HK-2 (cell line): Measurements from ENCODE around the gene SF3A2.

ENCODE experiments used
- DNase-seq: peaks from one replicate; pipeline ENCODE4 v3.0.0-alpha.2; 2018; ENCODE audit not compliant: unreplicated experiment

The SF3A2 gene

DNA sequence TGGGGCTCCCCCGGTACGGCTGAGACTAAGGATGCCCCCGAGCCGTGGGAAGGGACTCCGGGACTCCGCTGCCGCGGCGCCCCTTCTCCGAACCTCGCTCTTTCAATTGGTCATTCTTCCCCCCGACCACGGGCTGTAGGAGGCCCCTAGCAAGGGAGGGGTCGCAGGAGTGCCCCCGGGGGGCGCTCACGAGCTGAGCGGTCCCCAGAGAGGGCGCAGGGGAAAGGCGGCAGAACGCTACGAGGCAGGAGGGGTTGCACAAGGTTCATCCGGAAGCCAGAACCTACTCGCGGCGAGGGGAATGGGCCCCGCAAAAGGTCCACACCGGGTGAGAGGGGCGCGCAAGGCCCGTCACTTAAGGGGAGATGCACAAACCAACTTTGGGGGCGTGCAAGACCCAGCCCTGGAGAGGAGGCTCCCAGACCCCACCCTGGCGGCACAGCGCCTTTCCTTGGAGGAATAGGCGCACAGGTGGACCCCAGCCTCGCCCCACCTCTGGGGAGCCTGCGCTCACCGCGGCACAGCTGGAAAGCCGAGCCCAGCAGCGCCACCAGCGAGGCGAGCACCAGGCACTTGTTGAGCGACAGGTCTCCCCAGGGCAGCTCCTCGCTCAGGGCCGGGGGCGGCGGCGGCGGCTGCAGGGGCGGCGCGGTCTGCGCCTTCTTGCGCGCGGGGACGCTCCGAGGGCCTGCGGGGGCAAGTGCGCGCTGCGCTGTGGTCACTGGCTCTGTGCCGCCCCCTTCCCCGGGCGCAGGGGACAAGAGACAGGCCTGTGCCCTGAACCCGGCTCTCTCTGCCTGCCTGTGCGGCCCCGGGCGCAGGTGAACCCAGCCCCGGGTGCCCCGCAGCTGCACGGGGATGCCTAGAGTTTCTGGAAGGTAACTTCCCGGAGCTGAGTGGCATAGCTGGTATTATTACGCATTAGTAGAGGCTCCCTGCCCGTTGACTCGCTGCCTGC lies 16.8 kb downstream of the SF3A2 start:
- DNase-seq, result no peak

DNA sequence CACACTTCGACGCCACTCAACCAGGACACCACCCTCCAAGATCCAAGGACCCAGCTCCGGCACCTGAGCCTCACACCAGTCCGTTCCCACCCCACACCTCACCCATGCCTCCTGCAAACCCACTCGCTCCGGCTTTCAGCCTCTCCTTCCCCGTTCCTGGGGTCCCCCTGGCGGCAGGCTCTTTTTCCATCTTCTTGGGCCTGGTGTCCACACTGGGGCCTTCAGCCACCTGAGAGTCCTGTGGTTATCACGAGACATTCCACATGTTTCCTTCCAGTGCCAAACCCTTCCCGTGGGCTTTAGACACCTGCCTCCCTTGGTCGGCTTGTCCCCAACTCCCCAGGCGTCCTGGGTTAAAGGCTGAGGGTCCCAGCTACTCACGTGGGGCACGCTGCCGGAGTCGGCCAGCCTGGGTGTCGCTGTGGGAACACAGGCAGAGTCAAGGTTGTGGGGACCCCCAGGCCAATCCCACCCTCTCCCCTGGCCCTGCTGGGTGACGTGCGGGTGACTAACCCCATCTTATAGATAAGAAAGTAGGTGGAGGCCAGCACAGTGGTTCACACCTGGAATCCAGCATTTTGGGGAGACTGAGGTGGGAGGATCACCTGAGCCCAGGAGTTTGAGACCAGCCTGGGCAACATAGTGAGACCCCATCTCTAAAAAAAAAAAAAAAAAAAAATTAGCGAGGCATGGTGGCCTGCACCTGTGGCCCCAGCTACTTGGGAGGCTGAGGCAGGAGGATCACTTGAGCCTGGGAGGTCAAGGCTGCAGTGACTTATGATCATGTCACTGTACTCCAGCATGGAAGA lies 17.6 kb downstream of the SF3A2 start:
- DNase-seq, result no peak

DNA sequence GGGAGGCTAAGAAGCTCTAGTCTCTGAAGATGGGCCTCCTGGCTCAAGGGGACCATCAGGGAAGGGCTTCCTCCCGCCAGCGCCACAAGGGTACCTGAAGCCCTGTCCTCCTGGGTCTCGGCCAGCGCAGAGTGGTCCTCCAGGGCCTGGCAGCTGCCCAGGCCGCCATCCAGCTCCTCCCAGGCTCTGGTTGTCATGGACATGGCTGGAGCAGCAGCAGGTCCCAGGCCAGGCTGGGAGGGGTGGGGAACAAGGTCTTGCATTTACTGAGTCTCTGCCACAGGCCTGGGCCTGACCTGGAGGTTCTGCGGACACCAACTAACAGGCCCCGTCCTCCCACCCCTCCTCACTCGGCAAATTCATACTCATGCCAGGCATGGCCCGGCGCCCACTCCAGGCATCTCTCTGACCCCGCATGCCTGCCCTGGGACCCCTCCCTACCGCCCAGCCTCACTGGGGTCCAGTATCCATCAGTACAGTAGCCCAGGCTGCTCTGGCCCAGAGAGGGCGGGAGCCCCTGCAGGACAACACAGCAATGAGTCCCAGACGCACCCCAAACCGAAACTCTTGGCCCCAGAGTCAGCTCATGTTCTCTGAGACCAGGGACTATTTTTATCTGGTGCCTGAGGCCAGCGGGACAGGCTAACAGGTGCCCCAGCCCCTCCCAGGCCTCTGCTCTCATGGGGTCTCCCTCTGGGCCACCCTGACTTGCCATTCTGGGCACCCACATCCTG lies 18.7 kb downstream of the SF3A2 start:
- DNase-seq, result no peak

DNA sequence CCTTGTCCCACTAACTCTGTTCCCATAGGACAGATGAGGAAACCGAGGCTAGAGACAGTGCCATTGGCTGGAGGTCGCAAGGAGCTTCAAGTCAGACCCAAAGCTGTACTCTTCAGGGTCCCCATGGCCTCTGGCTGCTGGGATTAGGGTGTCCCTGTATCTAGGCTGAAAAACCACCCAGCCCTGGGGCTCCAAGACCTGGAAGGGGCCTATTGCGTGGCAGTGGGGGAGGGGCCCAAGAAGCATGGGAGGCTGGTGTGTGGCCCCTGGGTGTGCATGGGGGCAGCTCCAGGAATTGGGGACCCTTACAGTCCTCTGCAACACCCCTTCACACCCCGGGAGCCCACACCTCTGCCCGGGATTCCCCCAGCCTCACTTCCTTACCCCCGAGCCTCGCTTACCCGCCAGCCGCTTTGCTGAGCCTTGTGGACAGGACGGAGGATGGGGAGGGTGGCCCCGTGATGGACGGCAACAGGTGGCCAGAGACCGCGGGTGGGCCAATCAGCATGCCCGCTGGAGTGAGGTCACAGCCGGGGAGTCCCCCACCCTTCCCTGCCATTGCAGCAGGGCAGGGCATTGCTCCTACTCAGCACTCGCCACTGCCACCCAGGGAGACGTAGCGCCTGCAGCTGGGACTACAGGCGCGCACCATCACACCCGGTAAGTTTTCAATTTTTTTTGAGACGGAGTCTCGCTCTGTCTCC lies 19.5 kb downstream of the SF3A2 start, which contains the start of gene JSRP1:
TSS of gene JSRP1 (minus strand) at position 436 of the 704 bp plus-strand sequence. CDS start 1,103 bp downstream, outside the sequence.
- no peak for DNase-seq

DNA sequence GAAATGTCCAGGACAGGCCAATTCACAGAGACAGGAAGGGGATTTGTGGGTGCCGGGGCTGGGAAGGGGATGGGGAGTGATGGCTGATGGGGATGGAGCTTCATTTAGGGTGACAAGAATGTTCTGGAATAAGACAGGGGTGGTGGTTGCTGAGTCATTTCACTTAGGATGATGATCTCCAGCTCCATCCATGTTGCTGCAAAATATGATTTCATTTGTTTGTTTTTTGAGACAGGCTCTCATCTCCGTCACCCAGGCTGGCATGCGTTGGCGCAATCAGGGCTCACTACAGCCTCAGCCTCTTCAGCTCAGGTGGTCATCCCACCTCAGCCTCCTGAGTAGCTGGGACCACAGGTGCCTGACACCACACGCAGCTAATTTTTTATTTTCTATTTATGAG lies 22.7 kb downstream of the SF3A2 start:
- no peak for DNase-seq

DNA sequence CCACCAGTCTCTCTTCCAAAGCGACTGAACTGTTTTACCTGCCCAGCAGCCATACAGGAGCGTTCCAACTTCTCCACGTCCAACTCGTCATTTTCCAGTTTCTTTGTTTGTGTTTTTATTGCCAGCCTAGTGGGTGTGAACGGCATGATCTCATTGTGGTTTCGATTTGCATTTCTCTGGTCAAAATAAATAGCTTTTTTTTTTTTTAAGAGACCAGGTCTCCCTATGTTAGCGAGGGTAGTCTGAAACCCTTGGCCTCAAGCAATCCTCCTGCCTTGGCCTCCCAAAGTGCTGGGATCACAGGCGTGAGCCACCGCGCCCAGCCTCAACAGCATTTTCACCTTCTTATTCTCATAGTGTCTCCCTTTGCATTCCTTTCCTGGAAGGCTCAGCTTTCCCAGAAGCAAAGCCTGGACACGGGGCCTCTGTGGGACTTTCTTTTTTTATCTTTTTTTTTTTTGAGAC lies 23.7 kb downstream of the SF3A2 start:
- DNase-seq, result no peak

DNA sequence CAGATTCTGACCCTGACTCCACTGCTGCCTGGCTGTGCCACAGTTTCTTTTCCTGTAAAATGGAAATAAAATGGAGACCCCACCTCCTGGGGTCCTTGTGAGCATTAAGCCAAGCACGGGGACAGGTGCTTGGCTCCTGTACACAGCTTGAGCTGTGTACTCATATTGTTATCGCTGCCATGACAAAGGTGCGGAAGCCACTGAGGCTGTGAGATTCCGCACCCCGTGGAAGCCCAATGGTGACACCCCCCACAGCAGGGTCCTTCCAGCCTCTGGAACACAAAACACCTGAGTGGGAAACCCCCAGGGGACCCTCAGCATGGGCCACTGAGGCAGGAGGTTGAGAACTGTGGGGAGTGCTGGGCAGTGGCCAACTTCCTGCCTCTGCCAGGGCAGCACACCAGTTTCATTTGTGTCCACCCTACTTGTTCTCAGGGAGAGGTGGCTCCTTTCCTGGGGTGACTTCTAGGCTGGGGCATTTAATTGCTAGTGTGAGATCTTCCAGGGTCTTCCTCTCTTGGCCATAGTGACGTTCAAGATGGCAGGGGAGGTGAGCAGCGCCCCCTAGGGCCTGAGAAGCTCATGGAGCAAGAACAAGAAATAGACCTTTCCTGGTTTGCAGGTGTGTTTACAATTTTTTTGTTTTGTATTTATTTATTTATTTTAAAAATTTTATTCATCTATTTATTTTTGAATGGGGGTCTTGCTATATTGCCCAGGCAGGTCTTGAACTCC lies 25.0 kb downstream of the SF3A2 start:
- DNase-seq, result no peak

DNA sequence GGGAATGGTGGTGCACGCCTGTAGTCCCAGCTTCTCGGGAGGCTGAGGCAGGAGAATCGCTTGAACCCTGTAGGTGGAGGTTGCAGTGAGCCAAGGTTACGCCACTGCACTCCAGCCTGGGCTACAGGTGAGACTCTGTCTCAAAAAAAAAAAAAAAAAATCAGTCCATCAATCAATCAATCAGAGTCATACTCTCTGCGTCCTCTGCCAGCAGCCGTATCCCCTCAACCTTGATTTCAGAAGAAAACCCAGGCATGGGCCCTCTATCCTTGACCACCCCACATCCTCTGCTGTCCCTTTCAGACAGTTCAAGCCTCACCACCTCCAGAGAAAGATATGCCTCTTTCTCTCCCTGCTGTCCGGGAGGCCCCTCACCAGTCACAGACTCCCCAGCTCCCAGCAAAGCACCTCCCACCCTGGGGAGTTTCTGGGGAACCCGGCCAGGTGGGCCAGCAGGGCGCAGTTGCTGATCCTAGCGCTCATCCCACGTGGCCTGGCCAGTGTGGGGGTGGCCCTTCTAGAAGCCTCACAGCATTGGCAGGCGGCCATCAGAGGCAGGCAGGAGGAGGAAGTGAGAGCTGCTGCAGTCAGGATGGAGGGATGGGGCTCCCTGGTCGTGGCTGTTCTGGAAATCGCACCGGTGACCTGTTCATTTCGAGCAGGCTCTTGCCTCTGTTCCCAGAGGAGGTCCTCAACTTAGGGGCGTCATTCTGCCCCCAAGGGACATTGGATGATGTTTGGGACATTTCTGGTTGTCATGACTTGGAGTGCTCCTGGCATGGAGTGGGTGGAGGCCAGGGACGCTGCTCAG lies 29.8 kb downstream of the SF3A2 start:
- no peak for DNase-seq

DNA sequence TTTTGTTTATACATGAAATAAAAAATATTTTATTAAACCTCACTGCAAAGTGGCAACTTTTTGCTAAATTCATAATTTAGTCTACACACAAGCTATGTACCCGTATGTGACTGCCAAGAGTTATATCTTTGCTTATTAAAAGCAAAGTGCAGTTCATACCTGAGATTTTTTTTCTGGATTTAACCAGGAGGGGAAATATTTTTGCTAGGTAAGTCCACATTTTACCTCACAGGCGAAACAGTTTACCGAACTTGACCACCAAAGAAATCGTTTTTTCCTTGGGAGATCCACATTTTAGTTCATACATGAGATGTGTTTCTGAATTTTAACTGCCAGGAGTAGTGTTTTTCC lies 31.8 kb downstream of the SF3A2 start:
- no peak for DNase-seq

DNA sequence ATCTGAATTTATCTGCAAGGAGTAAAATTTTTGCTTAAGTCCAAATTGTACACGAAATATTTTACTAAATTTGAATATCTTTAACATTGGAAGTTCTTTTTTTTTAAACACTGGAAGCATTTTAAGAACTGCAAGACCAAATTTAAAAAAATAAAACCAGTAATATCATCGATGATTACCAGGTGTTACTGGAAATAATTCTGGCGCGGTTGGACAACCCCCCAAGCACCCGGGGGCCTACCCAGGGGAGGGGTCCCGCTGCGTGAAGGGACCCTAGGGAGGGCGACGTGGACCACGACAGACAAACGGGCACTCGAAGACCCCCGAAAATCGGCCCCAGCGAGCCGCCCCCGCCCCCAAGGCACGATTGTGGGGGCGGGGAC lies 32.2 kb downstream of the SF3A2 start:
- no peak for DNase-seq

DNA sequence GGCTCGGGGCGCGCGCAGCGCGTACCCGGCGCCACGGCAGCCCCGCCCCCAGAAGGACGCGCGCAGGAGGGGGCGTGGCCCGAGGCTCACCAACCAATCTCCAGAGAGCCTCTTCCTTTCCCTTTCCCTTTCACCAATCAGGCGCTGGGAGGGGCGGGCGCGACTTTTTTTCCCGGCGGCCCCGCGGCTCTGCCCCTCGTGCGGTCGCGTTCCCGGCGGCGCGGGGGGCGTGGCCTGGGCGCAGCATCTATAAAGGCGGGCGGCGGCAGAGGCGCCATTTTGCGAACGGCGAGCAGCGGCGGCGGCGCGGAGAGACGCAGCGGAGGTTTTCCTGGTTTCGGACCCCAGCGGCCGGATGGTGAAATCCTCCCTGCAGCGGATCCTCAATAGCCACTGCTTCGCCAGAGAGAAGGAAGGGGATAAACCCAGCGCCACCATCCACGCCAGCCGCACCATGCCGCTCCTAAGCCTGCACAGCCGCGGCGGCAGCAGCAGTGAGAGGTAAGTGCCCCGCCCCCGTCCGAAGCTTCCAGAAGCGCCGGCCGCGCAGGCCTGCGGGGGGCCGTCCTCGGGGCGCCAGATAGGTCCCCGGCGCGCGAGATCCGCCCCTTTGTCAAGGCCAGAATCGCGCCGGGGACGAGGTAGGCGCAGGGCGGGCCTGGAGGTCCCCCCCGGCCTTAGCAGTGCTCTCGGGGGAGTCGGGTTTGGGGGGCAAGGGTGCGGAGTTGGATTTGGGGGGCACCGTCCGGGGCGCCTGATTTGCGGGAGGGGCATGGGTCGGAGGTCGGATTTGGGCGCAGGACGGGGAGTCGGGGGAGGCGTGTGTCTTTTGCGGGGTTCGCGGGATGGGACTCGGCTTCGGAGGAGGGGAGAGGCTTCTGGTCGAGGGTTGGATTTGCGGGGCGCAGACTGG lies 32.9 kb downstream of the SF3A2 start:
- peak; percentile 99 for DNase-seq

DNA sequence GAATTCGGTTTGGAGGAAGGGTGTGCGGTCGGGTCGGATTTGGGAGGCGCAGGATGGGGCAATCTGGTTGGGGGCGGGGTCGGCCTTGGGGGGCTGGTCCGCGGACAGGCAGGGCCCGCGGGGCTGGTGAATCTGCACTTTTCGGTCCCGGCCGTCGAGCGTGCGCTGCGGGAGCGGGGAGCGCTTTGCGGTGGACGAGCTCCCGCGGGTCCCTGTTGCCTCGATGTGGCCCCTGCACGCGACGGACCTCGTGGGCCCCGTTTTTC lies 33.5 kb downstream of the SF3A2 start:
- no peak for DNase-seq

DNA sequence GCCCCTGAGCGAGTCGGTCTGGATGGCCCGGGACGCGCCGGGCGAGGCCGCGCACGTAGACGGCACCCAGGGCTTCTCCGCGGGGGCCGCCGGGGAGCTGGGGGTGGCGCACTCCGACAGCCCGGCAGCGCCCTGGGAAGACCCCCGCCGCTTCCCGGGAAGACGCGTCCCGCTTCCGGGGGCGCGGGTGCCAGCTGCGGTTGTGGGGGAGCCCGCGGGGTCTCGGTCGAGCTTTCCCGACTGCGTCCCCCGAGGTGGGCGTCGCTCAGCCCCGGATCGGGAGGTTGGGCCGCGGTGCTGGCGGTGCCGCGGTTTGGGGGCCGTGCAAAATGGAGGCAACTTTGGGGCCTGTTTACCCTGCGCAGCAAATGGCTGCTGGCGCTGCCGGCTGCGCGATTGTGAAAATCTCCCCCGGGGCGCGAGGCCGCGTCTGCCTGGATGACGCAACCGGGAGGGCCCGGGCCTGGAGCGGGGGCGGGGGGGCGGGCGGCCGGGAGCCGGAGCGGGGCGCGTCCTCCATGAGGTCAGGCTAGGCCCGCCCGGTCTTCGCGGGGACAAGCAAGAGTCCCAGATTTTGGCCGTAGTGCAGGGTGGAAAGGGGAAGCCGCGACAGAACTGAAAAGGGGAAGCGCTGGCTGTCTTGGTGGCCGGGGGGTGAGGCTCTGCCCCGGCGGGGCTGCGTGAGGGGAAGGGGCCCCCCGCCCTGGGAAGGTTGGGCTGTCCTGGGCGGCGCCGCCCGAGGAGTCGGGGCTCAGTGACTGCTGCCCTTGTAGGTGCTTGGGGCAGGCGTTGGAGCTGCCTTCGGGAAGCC lies 34.0 kb downstream of the SF3A2 start:
- peak; percentile 77 for DNase-seq

DNA sequence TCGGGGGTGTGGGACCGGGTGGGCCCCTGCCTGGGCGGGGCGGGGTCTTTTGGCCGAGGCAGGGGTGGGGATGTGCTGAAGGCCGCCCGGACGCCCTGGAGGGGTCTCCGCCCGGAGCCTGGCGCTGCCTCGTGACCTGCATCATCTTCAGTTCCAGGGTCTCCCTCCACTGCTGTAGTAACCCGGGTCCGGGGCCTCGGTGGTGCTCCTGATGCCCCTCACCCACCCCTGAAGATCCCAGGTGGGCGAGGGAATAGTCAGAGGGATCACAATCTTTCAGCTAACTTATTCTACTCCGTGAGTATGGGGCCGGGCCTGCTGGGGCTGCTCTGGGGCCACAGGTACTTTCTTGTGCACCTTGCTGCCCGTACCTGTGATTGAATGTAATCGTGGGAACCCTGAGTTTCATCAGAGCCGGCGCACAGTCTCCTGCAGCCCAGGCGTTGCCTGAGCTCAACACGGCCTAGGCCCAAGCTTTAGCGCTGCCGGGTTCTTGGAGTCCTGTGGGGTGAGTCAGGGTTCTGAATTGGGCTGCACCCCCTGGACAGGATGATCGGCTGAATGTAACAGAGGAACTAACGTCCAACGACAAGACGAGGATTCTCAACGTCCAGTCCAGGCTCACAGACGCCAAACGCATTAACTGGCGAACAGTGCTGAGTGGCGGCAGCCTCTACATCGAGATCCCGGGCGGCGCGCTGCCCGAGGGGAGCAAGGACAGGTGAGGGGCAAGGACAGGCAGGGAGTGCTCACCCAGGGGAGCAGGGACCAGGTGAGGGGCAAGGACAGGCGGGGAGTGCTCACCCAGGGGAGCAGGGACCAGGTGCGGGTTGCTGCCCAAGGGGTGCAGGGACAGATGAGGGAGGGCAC lies 34.8 kb downstream of the SF3A2 start:
- no peak for DNase-seq

DNA sequence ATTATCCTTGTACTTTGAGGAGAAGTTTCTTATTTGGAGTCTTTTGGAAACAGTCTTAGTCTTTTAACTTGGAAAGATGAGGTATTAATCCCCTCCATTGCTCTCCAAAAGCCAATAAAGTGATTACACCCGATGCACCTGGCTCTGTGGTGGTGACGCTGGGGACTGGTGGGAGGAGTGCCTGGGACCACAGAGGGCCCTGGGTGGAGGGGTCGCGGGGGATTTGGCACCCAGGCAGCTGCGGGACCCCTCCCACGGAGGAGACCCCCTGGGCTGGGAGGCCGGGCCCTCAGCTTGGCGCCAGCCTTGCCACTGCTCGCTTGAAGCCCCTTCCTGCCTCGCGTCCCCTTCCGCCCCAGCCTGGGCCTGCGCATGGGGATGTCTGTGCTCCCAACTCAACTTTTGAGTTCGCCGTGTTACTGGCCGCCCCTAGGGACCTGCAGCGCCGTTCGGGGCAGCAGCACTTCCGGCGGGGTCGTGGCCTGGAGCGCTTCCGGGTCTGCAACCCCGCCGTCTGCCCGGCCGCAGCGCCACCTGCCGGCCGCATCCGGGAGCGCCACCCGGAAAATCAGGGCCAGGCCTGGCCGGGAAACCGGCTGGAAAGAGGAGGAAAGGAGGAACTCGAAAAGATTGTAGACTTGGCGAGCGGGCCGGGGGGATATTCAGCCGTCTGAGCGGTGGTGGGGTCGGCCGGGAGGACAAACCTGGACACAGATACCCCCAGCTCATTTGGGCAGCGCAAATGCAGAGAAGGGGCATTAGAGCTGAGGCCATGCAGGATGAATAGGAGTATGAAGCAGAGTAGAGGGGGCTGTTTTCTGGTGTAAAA lies 36.9 kb downstream of the SF3A2 start:
- no peak for DNase-seq

DNA sequence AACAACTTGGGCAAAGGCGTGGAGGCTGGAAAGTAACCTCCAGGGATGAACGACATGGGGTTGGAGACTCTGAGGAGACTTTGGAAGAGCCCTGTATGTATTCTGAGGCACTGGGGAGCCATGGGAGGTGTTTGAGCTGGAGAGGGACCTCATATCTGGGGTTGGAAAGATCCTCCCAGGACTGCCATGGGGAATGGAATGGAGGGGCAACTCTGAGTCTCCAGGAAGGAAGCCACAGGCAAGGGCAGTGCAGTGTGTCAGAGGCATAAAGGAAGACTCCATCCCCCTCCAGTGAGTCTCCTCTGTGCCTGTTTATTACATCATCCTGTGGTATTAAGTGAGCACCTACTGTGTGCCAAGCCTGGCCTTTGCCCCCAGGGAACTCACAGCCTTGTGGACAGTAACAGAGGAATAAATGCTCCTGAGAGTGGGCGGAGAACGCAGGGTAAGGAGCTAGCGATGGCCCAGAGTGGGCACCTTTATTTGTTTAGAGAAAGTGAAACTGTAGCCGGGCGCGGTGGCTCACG lies 37.6 kb downstream of the SF3A2 start:
- no peak for DNase-seq
